ENCODE measurements around the gene EFL1.

The EFL1 gene

DNA sequence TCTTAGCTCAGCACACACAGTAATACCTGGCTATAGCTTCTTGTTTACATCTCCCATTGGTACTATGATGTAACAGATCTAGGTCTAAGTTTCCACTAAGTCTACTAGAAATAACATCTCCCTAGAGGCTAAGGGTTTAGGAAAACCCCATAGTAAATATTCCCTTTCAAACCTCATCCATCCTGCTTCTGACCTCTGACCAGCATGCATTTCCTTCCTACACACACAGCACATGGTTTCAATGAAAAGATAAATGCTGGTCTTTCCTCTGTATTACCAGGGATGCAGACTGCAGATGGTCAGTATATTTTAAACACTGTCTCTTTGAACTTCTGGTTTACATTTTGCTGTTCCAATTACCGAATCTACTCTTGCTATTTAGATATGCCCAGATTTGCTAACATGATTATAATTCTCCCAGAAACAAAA, 96.6 kb downstream of the EFL1 start:
- no peaks in the 10 kb centered on the region for H3K27me3 ChIP-seq (ENCODE audit: control insufficient read depth, insufficient read depth, low read length)
- no peak overlapping the region for H3K4me3 ChIP-seq (ENCODE audit: low read length)
- H3K9ac ChIP-seq (ENCODE audit: low read length): no peak overlapping the region

DNA sequence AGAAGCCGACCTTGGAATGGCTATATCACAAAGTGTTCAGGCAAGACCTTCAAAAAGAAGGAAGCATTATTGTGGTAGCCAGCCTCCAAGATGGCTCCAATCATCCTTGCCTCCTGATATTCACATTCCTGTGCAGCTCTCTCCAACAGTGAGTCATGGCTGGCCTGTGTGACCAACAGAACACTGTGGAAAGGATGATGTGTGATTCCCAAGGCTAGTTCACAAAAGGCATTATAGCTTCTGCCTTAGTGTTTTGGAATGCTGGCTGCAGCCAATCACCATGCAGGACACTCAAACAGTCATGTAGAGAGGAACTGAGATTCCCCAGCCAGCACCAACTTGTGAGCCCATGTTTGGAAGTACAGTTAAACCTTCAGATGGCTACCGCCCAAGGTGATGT, 102.6 kb downstream of the EFL1 start:
- Histone ChIP-seq H3K4me3 (ENCODE audit: low read length) (no peak overlapping the region), H3K27me3 (ENCODE audit: control insufficient read depth, insufficient read depth, low read length) (no peaks in the 10 kb centered on the region), H3K9ac (ENCODE audit: low read length) (no peak overlapping the region), H3K27ac (ENCODE audit: low read depth, low read length) (no peak overlapping the region), H3K36me3 (ENCODE audit: control insufficient read depth, insufficient read depth, low read length) (peaks cover 16% of the 10 kb centered on the region), H3K4me1 (ENCODE audit: control insufficient read depth, insufficient read depth, low read length) (no peaks in the 10 kb centered on the region)

More for the DNA sequence above, 96.6 kb downstream of the EFL1 start:
- Histone ChIP-seq H3K27ac (ENCODE audit: low read depth, low read length) (no peak overlapping the region), H3K4me1 (ENCODE audit: control insufficient read depth, insufficient read depth, low read length) (no peaks in the 10 kb centered on the region), H3K36me3 (ENCODE audit: control insufficient read depth, insufficient read depth, low read length) (peaks cover 13% of the 10 kb centered on the region)

DNA sequence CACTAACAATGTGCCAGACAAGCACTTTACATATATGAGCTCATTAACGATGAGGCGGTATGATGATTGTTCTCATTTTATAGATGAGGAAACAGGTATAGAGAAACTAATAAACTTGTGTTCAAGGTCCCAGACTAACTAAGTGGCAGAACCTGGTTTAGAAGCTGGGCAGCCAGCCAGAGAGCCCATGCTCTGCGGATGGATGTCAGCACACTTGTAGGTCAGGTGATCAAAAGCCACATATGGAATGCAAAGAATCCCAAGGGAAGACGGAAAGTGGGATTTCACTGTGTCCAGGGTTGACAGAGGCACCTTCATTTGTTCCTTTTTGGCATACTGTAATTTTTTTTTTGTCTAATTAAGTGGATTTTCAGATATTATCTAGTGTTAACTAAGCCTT, 103.7 kb downstream of the EFL1 start:
- H3K27ac ChIP-seq (ENCODE audit: low read depth, low read length): no peak overlapping the region
- H3K4me3 ChIP-seq (ENCODE audit: low read length): no peak overlapping the region
- H3K36me3 ChIP-seq (ENCODE audit: control insufficient read depth, insufficient read depth, low read length): peaks cover 15% of the 10 kb centered on the region

DNA sequence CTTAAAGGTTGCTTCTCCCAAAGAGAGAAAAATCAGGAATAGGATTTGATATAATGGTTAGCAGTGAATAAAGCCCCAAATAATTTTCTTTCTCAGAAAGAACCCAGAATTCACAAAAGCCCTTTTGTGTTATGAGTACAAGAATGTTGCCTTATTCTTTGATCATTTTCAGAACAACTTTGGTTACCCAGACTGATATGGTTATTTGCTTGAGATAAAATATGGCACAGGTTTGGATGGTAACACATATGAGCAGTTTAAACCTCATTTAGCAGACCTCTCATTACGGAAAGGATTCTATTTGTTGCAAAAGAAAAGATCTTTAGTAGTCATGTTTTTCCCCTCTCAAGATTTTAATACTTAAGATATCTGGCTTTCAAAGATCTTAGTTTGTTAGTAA, 111.9 kb downstream of the EFL1 start:
- Histone ChIP-seq H3K4me1 (ENCODE audit: control insufficient read depth, insufficient read depth, low read length) (no peaks in the 10 kb centered on the region), H3K9ac (ENCODE audit: low read length) (no peak overlapping the region), H3K27me3 (ENCODE audit: control insufficient read depth, insufficient read depth, low read length) (no peaks in the 10 kb centered on the region), H3K27ac (ENCODE audit: low read depth, low read length) (no peak overlapping the region), H3K4me3 (ENCODE audit: low read length) (no peak overlapping the region), H3K36me3 (ENCODE audit: control insufficient read depth, insufficient read depth, low read length) (peaks cover 5% of the 10 kb centered on the region)

More for the DNA sequence above, 103.7 kb downstream of the EFL1 start:
- Histone ChIP-seq H3K9ac (ENCODE audit: low read length) (no peak overlapping the region), H3K4me1 (ENCODE audit: control insufficient read depth, insufficient read depth, low read length) (no peaks in the 10 kb centered on the region), H3K27me3 (ENCODE audit: control insufficient read depth, insufficient read depth, low read length) (no peaks in the 10 kb centered on the region)

DNA sequence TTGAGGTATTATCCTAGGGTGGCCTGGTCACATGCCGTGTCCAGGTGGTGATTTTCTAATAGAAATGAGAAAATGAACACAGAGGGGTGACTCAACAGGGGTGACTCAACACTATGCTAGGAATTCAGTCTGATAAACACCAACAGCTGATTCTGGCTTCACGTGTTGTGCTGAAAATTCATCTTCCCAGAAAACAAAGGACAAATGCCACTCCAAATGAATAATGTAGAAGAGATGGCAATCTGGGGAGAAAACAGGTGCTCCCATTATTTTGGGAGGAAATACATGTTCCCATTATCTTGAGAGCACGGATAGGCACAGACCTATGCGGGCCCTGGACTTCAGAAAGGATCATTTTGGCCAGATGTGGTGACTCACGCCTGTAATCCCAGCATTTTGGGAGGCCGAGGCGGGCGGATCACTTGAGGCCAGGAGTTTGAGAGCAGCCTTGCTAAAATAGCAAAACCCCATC, 115.5 kb downstream of the EFL1 start:
- Histone ChIP-seq H3K4me1 (ENCODE audit: control insufficient read depth, insufficient read depth, low read length) (no peaks in the 10 kb centered on the region), H3K27me3 (ENCODE audit: control insufficient read depth, insufficient read depth, low read length) (no peaks in the 10 kb centered on the region), H3K36me3 (ENCODE audit: control insufficient read depth, insufficient read depth, low read length) (peaks cover 8% of the 10 kb centered on the region), H3K9ac (ENCODE audit: low read length) (no peak overlapping the region), H3K4me3 (ENCODE audit: low read length) (no peak overlapping the region), H3K27ac (ENCODE audit: low read depth, low read length) (no peak overlapping the region)

DNA sequence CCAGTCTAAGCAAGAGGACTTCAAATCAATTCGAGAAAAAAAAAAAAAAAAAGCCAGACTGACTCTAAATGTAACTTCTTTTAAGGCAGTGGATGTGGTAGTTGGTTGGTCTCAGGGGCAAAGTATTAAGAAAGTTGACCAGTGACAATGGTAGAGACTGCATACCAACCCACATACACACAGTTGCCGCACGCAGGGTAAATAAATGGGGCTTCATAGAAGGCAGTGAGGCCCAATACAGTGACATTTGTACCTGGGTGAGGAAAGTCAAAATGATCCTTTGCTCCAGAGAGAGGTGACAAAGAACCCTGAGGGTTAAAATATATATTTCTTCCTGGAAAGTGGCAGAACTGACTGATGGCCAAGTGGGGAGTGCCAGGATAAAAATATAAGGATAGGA, 116.0 kb downstream of the EFL1 start:
- H3K36me3 ChIP-seq (ENCODE audit: control insufficient read depth, insufficient read depth, low read length): peaks cover 6% of the 10 kb centered on the region
- H3K27ac ChIP-seq (ENCODE audit: low read depth, low read length): no peak overlapping the region
- H3K9ac ChIP-seq (ENCODE audit: low read length): no peak overlapping the region
- no peak overlapping the region for H3K4me3 ChIP-seq (ENCODE audit: low read length)
- H3K4me1 ChIP-seq (ENCODE audit: control insufficient read depth, insufficient read depth, low read length): no peaks in the 10 kb centered on the region
- no peaks in the 10 kb centered on the region for H3K27me3 ChIP-seq (ENCODE audit: control insufficient read depth, insufficient read depth, low read length)

DNA sequence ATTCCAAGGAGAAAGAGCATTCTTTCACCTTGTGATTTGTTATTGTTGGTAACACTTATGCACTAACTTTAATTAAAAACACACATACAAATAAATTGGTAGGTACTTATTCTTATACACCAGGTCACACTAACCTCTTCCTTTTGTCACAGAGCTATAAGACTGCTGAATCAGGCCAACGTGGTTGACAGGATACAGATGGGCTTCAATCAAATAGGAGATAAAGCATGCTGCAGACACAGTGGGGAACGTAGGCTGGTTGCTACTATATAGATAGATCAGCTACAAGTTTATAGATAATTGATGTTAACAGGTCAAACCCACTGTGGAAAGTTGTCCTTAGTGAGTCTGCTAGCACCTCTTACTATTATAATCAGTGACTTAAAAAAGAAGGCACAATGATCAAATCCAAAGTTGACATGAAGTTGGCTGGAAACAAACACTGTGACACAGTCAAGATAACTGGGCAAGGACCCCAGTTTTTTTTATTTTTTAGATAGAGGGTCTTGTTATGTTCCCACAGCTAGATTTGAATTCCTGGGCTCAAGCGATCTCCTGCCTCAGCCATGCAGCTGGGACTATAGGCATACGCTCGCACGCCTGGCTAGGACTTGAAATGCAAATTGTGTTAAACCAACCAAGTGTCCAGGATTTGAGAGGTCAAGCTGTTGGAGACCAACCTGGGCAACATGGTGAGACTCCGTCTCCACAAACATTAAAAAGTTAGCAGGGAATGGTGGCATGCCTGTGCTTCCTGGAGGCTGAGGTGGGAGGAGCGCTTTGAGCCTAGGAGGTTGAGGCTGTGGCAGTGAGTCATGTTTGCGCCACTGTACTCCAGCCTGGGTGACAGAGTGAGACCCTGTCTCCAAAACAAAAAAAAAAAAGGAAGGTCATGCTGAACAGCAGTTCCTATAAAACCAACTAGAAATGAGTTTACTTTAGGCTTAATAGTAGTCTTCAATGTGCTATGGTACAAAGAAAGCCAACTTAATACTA, 118.8 kb downstream of the EFL1 start:
- Histone ChIP-seq H3K27me3 (ENCODE audit: control insufficient read depth, insufficient read depth, low read length) (no peaks in the 10 kb centered on the region), H3K36me3 (ENCODE audit: control insufficient read depth, insufficient read depth, low read length) (peaks cover 2% of the 10 kb centered on the region), H3K27ac (ENCODE audit: low read depth, low read length) (no peak overlapping the region), H3K4me1 (ENCODE audit: control insufficient read depth, insufficient read depth, low read length) (peaks cover 2% of the 10 kb centered on the region), H3K9ac (ENCODE audit: low read length) (no peak overlapping the region), H3K4me3 (ENCODE audit: low read length) (no peak overlapping the region)

DNA sequence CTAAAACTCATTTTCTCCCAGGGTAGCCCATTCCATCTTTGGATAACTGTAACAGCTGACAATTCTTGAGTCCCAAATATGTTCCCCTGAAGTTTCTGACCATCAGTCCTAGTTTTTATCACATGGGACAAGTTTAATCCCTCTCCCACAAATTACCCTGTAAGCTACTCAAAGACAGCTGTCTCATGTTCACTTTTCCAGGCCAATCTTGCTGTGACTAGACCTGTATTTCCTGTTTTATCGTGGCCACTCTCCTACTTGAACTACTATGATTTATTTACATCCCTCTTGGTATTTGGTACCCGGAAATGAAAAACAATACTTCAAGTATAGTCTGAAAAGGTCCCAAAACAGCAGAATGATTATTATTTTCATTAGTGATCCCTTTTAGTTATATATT, 121.6 kb downstream of the EFL1 start:
- Histone ChIP-seq H3K27ac (ENCODE audit: low read depth, low read length) (no peak overlapping the region), H3K9ac (ENCODE audit: low read length) (no peak overlapping the region), H3K4me1 (ENCODE audit: control insufficient read depth, insufficient read depth, low read length) (peaks cover 2% of the 10 kb centered on the region), H3K4me3 (ENCODE audit: low read length) (no peak overlapping the region), H3K36me3 (ENCODE audit: control insufficient read depth, insufficient read depth, low read length) (peaks cover 7% of the 10 kb centered on the region), H3K27me3 (ENCODE audit: control insufficient read depth, insufficient read depth, low read length) (no peaks in the 10 kb centered on the region)

DNA sequence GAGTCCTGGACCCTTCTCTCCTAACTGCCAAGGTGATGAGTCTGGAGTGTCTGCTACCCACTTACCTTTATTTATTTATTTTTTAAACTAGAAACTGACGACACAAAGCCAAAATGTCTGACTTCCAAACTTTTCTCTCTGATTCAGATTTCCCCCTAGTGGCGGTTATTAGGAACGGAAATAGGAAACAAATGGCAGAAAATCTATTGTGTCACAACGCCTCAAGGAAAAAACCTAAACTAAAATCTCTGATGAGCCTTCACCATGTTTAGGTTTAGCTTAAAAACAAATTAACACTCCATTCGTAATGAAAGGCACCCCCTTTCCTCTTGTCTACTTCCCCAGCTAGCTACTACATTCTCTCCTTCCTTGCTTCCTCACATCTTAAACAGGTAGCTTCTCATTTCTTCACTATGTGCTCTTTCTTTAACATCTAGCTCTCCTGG, 122.7 kb downstream of the EFL1 start:
- peaks cover 7% of the 10 kb centered on the region for H3K36me3 ChIP-seq (ENCODE audit: control insufficient read depth, insufficient read depth, low read length)
- H3K9ac ChIP-seq (ENCODE audit: low read length): no peak overlapping the region
- no peaks in the 10 kb centered on the region for H3K27me3 ChIP-seq (ENCODE audit: control insufficient read depth, insufficient read depth, low read length)
- H3K4me1 ChIP-seq (ENCODE audit: control insufficient read depth, insufficient read depth, low read length): peaks cover 2% of the 10 kb centered on the region
- no peak overlapping the region for H3K4me3 ChIP-seq (ENCODE audit: low read length)
- H3K27ac ChIP-seq (ENCODE audit: low read depth, low read length): no peak overlapping the region

DNA sequence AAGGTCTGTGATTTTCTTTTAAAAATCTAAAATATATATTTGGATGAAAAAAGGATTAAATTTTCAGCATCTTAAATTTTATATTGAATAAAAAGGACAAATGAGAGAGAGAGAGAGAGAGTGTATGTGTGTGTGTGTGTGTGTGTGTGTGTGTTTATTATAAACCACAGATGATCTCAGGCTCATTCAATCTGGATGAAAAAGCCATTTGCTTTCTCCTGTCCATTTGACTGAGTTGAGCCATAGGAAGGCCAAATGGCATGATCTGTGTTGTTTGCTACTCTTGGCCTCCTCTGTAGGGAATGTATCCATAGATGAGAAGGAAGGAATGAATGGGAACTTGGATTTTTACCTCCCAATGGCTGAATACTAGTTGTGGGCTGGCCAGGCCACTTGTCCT, 124.2 kb downstream of the EFL1 start:
- H3K4me3 ChIP-seq (ENCODE audit: low read length): no peak overlapping the region
- H3K4me1 ChIP-seq (ENCODE audit: control insufficient read depth, insufficient read depth, low read length): peaks cover 2% of the 10 kb centered on the region
- peaks cover 8% of the 10 kb centered on the region for H3K36me3 ChIP-seq (ENCODE audit: control insufficient read depth, insufficient read depth, low read length)
- H3K27ac ChIP-seq (ENCODE audit: low read depth, low read length): no peak overlapping the region
- no peaks in the 10 kb centered on the region for H3K27me3 ChIP-seq (ENCODE audit: control insufficient read depth, insufficient read depth, low read length)
- H3K9ac ChIP-seq (ENCODE audit: low read length): no peak overlapping the region

DNA sequence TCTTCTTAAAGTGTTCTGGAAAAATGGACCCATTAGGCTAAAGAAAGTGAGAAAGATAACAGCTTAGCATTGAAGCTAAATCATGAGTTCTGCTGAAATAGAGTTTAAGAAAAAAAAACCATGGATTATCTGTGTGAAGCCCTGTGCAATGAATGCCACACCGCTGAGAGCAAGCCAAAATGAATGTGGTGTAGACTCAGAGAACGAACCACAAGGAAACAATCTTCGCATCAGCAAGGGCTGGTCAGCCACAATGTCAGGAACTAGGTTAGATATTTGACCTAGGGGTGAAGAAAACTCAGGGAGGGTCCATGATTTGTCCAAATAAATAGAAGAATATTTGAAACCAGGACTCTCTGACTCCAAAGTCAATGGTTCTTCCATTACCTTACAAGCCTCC, 125.3 kb downstream of the EFL1 start:
- peaks cover 11% of the 10 kb centered on the region for H3K36me3 ChIP-seq (ENCODE audit: control insufficient read depth, insufficient read depth, low read length)
- no peak overlapping the region for H3K9ac ChIP-seq (ENCODE audit: low read length)
- no peak overlapping the region for H3K4me3 ChIP-seq (ENCODE audit: low read length)
- no peaks in the 10 kb centered on the region for H3K27me3 ChIP-seq (ENCODE audit: control insufficient read depth, insufficient read depth, low read length)
- no peak overlapping the region for H3K27ac ChIP-seq (ENCODE audit: low read depth, low read length)
- H3K4me1 ChIP-seq (ENCODE audit: control insufficient read depth, insufficient read depth, low read length): peaks cover 2% of the 10 kb centered on the region

DNA sequence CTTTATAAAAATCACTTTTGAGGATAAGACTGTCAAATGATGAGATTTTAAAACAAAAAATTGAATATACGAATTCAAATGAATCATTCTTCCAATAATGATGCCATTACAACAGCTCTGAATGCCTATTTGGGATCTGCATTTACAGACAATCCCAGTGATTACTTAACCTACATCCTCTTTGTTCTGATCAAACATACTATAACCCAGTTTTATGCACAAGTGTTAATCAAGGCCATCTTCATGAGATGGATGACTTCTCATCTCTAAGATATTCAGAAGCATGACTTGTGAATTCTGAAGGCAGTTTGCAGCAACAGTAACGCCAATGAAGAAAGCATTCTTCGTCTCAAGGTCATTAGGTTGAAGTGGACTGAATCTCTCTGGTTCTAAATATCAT, 126.4 kb downstream of the EFL1 start:
- Histone ChIP-seq H3K36me3 (ENCODE audit: control insufficient read depth, insufficient read depth, low read length) (peaks cover 11% of the 10 kb centered on the region), H3K9ac (ENCODE audit: low read length) (no peak overlapping the region), H3K27me3 (ENCODE audit: control insufficient read depth, insufficient read depth, low read length) (no peaks in the 10 kb centered on the region), H3K4me1 (ENCODE audit: control insufficient read depth, insufficient read depth, low read length) (peaks cover 2% of the 10 kb centered on the region), H3K27ac (ENCODE audit: low read depth, low read length) (no peak overlapping the region), H3K4me3 (ENCODE audit: low read length) (no peak overlapping the region)

DNA sequence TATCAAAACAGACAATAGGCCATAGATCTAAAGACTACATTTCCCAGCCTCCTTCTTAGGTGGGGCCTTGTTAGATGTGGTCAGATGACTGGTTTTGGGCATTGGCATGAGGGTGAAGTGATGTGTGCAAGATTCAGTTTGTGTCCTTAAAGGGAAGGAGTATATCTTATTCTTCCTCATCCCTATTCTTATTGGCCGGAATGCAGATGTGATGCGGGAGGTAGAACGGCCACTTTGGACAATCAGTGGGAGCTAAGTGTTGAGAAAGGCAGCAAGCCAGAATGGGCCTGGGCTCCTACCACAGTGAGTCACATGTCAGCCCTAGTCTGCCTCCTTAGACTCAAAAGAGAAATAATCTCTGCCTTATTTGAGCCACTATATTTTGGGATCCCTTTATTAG, 126.9 kb downstream of the EFL1 start:
- peaks cover 11% of the 10 kb centered on the region for H3K36me3 ChIP-seq (ENCODE audit: control insufficient read depth, insufficient read depth, low read length)
- no peak overlapping the region for H3K27ac ChIP-seq (ENCODE audit: low read depth, low read length)
- H3K4me1 ChIP-seq (ENCODE audit: control insufficient read depth, insufficient read depth, low read length): peaks cover 2% of the 10 kb centered on the region
- H3K9ac ChIP-seq (ENCODE audit: low read length): no peak overlapping the region
- H3K4me3 ChIP-seq (ENCODE audit: low read length): no peak overlapping the region
- H3K27me3 ChIP-seq (ENCODE audit: control insufficient read depth, insufficient read depth, low read length): no peaks in the 10 kb centered on the region

Measured in rectal smooth muscle tissue (tissue), 1 donor.